ENCODE data around the gene RPA1. TPM values are rescaled to one million over a fixed set of nuclear protein-coding genes. Genes with fewer than 3 reads are reported as not detected.
A peak's percentile ranks its signal among the peaks of the same experiment; 100 is the strongest.
"Not testable (repeated sequence)": the region's sequence is repeated elsewhere in the genome, so short reads cannot be mapped to it uniquely, and the experiment has no call there.

RPA1 gene
- total and polyA plus RNA-seq, 9 donors: 14.9 to 71.9 (median 47.6) TPM

DNA sequence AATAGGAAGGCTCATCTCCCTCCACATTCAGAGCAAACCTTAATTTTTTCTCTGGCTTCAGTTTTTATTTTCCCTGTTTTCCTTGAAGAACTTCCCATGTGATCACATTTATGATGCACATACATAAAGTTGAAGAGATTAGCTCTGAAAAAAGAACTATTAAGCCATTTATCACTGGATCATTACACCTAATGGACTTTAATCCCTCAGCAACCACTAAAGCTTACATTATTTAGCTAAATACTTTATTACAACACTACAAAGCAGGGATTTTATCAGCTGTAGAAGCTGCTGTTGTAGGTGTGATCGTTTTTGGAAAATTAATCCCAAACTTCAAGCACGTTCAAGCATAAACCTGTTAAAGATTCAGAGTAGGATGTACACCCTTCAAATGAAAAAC is 21.2 kb upstream of the RPA1 start:
- H3K9me3 ChIP-seq (replicated peaks; ENCODE audit: control insufficient read depth, low read depth, low read length): no peaks in the 10 kb centered on the region
- H3K36me3 ChIP-seq (ENCODE audit: control insufficient read depth, insufficient read depth, low read length): peaks cover 20% of the 10 kb centered on the region

DNA sequence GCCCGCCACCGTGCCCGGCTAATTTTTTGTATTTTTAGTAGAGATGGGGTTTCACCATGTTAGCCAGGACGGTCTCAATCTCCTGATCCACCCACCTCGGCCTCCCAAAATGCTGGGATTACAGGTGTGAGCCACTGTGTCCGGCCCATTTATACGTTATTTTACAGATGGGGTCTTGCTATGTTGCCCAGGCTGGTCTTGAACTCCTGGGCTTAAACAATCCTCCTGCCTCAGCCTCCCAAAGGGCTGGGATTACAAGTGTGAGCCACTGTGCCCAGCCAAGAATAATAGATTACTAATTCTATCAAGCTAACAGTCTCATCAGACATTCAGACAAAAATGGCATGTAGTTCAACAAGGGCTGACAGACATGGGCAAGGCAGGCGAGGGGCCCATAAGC is 20.0 kb upstream of the RPA1 start:
- not testable (repeated sequence) for DNase-seq; H3K27ac ChIP-seq (ENCODE audit: low read length); H3K4me1 ChIP-seq (ENCODE audit: control insufficient read depth, insufficient read depth, low read length); H3K4me3 ChIP-seq (ENCODE audit: low read length); H3K27me3 ChIP-seq (ENCODE audit: control insufficient read depth, insufficient read depth, low read length); H3K9me3 ChIP-seq (replicated peaks; ENCODE audit: control insufficient read depth, low read depth, low read length)
- peaks cover 16% of the 10 kb centered on the region for H3K36me3 ChIP-seq (ENCODE audit: control insufficient read depth, insufficient read depth, low read length)
- whole genome bisulfite sequencing (ENCODE audit: insufficient coverage): 100% methylated on average over 4 of the region's 8 CpGs

More for the DNA sequence above, 21.2 kb upstream of the RPA1 start:
- Histone ChIP-seq H3K4me3 (ENCODE audit: low read length) (no peak overlapping the region), H3K4me1 (ENCODE audit: control insufficient read depth, insufficient read depth, low read length) (no peaks in the 10 kb centered on the region), H3K27ac (ENCODE audit: low read length) (no peak overlapping the region), H3K27me3 (ENCODE audit: control insufficient read depth, insufficient read depth, low read length) (no peaks in the 10 kb centered on the region)
- WGBS (ENCODE audit: insufficient coverage): no CpG with 5 or more reads among the region's 2 CpGs
- no peak for DNase-seq

DNA sequence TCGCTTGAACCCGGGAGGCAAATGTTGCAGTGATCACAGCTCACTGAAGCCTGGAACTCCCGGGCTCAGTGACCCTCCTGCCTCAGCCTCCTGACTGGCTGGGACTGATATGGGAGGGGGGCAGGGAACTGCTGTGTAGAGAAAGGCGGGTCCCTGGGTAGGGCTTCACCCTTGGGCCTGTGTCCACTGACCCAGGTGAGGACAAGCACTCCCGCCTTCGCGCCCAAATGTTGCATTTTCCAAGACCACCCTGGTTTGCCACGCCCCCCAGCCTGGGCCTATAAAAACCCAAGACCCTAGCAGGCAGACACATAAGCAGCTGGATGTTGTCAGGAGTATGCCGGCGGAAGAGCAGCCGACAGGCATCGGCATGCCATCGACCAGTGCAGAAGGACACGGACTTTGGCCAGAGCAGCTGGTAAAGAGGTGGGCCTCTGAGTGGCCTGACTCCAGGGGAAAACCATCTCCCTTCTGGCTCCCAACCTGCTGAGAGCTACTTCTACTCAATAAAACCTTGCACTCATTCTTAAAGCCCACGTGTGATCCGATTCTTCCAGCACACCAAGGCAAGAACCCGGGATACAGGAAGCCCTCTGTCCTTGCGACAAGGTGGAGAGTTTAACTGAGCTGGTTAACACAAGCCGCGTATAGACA is 19.2 kb upstream of the RPA1 start:
- Histone ChIP-seq H3K4me1 (ENCODE audit: control insufficient read depth, insufficient read depth, low read length) (no peaks in the 10 kb centered on the region), H3K27me3 (ENCODE audit: control insufficient read depth, insufficient read depth, low read length) (no peaks in the 10 kb centered on the region), H3K36me3 (ENCODE audit: control insufficient read depth, insufficient read depth, low read length) (peaks cover 16% of the 10 kb centered on the region), H3K4me3 (ENCODE audit: low read length) (no peak overlapping the region), H3K27ac (ENCODE audit: low read length) (no peak overlapping the region), H3K9me3 (replicated peaks; ENCODE audit: control insufficient read depth, low read depth, low read length) (no peaks in the 10 kb centered on the region)
- WGBS (ENCODE audit: insufficient coverage): 84% methylated on average over 11 of the region's 20 CpGs
- DNase-seq: no peak

DNA sequence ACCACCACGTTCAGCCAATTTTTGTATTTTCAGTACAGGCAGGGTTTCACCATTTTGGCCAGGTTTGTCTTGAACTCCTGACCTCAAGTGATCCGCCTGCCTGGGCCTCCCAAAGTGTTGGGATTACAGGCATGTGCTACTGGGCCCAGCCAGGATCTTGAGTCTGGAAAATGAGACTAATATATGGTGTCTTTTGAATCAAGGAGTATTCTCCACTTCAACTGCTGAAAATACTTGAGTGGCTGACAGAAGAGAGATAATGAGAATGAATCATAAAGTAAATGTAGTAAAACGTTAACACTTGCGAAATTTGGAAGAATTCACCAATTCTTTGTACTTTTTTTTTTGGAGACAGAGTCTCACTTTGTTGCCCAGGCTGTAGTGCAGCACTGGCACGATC is 16.7 kb upstream of the RPA1 start:
- Histone ChIP-seq H3K27ac (ENCODE audit: low read length) (no peak overlapping the region), H3K27me3 (ENCODE audit: control insufficient read depth, insufficient read depth, low read length) (no peaks in the 10 kb centered on the region), H3K36me3 (ENCODE audit: control insufficient read depth, insufficient read depth, low read length) (peaks cover 16% of the 10 kb centered on the region), H3K9me3 (replicated peaks; ENCODE audit: control insufficient read depth, low read depth, low read length) (no peaks in the 10 kb centered on the region), H3K4me3 (ENCODE audit: low read length) (no peak overlapping the region), H3K4me1 (ENCODE audit: control insufficient read depth, insufficient read depth, low read length) (no peaks in the 10 kb centered on the region)
- no peak for DNase-seq
- 89% methylated on average over 4 of the region's 5 CpGs for WGBS (ENCODE audit: insufficient coverage)

DNA sequence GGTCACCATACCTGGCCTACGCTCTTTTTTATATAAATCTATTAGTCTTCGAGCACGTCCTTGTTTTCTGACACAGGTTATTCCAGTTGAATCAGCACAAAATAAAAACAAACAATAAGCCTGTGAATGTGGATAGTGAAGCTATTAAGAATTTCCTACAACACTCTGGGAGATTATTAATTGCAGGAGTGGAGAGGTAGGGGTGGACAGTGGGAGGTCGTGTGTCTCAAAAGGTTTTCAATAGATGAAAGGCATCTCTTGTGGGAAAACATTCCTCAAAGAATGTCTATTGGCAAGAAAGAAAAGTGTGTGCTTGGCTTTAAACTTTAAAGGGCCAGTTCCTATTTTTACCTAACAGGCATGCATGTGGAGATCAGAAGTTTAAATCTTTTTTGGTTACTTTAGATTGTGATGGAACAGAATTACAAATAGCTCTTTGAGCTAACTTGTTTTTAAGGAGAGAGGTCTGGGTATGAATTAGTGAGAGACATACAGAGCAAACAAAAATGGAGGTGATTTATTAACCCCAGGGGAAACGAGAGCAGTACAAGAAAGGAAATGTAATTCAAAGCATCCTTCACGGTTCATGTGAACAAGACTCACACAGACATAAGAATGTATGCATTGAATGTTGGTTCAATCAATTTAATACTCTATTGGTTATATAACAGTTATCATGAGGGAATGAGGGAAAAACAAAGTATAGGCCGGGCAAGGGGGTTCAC is 9.1 kb upstream of the RPA1 start:
- Histone ChIP-seq H3K36me3 (ENCODE audit: control insufficient read depth, insufficient read depth, low read length) (peaks cover 15% of the 10 kb centered on the region), H3K4me1 (ENCODE audit: control insufficient read depth, insufficient read depth, low read length) (no peaks in the 10 kb centered on the region), H3K27ac (ENCODE audit: low read length) (no peak overlapping the region)

DNA sequence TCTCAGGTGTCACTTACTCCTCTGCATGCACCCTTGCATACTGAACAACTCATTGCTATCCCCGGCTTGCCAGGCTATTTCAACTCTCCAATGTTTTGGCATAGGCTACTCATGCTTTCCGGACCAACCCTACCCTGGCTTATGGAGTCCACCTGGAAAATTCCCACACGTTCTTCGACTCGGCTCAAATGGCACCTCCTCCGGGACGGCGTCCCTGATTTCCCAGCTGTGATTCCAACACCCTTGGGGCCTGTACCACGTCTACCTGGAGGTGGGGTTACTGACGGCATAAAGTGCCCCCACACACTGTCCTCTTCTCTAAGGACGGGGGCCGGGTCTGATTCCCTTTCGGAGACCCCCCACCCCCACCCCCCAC is 601 bp upstream of the RPA1 start:
- DNase-seq: peak; percentile 41
- H3K4me1 ChIP-seq (ENCODE audit: control insufficient read depth, insufficient read depth, low read length): peaks cover 11% of the 10 kb centered on the region
- H3K27me3 ChIP-seq (ENCODE audit: control insufficient read depth, insufficient read depth, low read length): no peaks in the 10 kb centered on the region
- H3K36me3 ChIP-seq (ENCODE audit: control insufficient read depth, insufficient read depth, low read length): peaks cover 15% of the 10 kb centered on the region
- H3K4me3 ChIP-seq (ENCODE audit: low read length): peak overlapping the region; percentile 88
- no peaks in the 10 kb centered on the region for H3K9me3 ChIP-seq (replicated peaks; ENCODE audit: control insufficient read depth, low read depth, low read length)
- 2% methylated on average over 9 of the region's 13 CpGs for WGBS (ENCODE audit: insufficient coverage)
- peak overlapping the region; percentile 79 for H3K27ac ChIP-seq (ENCODE audit: low read length)

More for the DNA sequence above, 9.1 kb upstream of the RPA1 start:
- H3K27me3 ChIP-seq (ENCODE audit: control insufficient read depth, insufficient read depth, low read length): no peaks in the 10 kb centered on the region
- 50% methylated on average over 1 of the region's 7 CpGs for WGBS (ENCODE audit: insufficient coverage)
- H3K4me3 ChIP-seq (ENCODE audit: low read length): no peak overlapping the region
- peak; percentile 5 for DNase-seq
- H3K9me3 ChIP-seq (replicated peaks; ENCODE audit: control insufficient read depth, low read depth, low read length): no peaks in the 10 kb centered on the region

DNA sequence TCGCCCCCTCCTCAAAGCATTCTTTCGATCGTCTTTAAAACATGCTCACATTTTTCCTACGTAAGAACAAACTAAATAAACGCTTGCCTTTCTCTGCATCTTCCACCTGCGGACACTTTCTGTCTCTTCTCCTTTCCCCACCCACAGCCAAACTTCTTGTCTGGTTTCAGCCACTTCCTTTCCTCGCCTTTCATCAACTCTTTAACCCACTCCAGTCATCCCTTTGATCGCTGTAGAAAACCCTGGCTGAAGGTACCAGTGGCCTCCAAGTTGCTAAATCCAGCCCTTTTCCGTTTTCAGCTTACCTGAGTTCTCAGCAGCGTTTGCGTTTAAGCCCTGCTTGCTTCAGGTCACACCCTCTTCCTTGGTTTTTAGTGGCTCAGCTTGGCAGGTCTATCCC is 483 bp downstream of the RPA1 start:
- H3K4me3 ChIP-seq (ENCODE audit: low read length): peak overlapping the region; percentile 83
- no peaks in the 10 kb centered on the region for H3K9me3 ChIP-seq (replicated peaks; ENCODE audit: control insufficient read depth, low read depth, low read length)
- no peak for DNase-seq
- under 1% methylated on average over 10 of the region's 11 CpGs for WGBS (ENCODE audit: insufficient coverage)
- H3K27me3 ChIP-seq (ENCODE audit: control insufficient read depth, insufficient read depth, low read length): no peaks in the 10 kb centered on the region
- peaks cover 11% of the 10 kb centered on the region for H3K4me1 ChIP-seq (ENCODE audit: control insufficient read depth, insufficient read depth, low read length)
- H3K27ac ChIP-seq (ENCODE audit: low read length): peak overlapping the region; percentile 78
- H3K36me3 ChIP-seq (ENCODE audit: control insufficient read depth, insufficient read depth, low read length): peaks cover 10% of the 10 kb centered on the region

DNA sequence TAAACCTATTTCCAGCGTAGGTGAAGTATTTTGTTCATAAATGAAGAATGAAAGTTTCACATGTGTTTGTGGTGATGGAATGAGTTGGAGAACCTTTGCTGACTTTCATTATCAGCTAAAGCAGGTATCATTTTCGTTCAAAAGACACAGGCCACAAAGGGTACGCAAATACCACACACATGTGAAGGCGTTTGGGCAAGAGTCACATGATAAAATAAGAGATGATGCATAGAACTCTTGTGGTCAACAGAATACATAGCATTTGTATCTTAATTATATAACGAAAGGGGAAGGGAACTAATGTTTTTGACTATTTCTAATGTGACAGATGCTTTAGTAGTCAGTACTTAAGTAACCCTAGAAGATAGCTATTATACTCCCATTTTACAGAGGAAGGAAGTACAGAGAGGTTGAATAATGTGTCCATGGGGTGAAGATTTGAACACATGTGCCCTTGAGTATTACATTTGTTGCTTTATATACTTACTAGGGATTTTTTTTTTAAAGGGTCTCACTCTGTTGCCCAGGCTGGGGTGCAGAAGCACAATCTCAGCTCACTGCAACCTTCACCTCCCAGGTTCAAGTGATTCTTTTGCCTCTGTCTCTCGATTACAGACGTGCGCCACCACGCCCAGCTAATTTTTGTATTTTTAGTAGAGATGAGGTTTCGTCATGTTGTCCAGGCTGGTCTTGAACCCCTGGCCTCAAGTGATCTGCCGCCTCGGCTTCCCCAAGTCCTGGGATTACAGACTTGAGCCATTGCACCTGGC is 4.8 kb downstream of the RPA1 start:
- Histone ChIP-seq H3K27me3 (ENCODE audit: control insufficient read depth, insufficient read depth, low read length) (no peaks in the 10 kb centered on the region), H3K27ac (ENCODE audit: low read length) (no peak overlapping the region), H3K4me1 (ENCODE audit: control insufficient read depth, insufficient read depth, low read length) (peaks cover 4% of the 10 kb centered on the region), H3K36me3 (ENCODE audit: control insufficient read depth, insufficient read depth, low read length) (no peaks in the 10 kb centered on the region), H3K4me3 (ENCODE audit: low read length) (no peak overlapping the region), H3K9me3 (replicated peaks; ENCODE audit: control insufficient read depth, low read depth, low read length) (no peaks in the 10 kb centered on the region)
- 91% methylated on average over 6 of the region's 12 CpGs for WGBS (ENCODE audit: insufficient coverage)
- no peak for DNase-seq

DNA sequence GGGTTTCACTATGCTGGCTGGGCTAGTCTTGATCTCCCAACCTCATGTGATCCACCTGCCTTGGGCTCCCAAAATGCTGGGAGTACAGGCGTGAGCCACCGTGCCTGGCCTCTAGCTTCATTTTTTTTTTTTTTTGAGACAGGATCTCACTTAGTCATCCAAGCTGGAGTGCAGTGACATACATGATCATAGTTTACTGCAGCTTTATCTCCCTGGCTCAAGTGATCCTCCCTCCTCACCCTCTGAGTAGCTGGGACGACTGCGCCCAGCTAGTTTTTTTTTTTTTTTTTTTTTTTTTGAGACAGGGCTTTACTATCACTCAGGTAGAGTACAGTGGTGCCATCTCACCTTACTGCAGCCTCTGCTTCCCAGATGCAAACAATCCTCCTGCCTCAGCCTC is 9.7 kb downstream of the RPA1 start:
- 100% methylated on average over 1 of the region's 4 CpGs for WGBS (ENCODE audit: insufficient coverage)
- H3K36me3 ChIP-seq (ENCODE audit: control insufficient read depth, insufficient read depth, low read length): peaks cover 15% of the 10 kb centered on the region
- no peak overlapping the region for H3K4me3 ChIP-seq (ENCODE audit: low read length)
- H3K27ac ChIP-seq (ENCODE audit: low read length): no peak overlapping the region
- H3K9me3 ChIP-seq (replicated peaks; ENCODE audit: control insufficient read depth, low read depth, low read length): no peaks in the 10 kb centered on the region
- no peak for DNase-seq
- H3K27me3 ChIP-seq (ENCODE audit: control insufficient read depth, insufficient read depth, low read length): no peaks in the 10 kb centered on the region
- H3K4me1 ChIP-seq (ENCODE audit: control insufficient read depth, insufficient read depth, low read length): no peaks in the 10 kb centered on the region

DNA sequence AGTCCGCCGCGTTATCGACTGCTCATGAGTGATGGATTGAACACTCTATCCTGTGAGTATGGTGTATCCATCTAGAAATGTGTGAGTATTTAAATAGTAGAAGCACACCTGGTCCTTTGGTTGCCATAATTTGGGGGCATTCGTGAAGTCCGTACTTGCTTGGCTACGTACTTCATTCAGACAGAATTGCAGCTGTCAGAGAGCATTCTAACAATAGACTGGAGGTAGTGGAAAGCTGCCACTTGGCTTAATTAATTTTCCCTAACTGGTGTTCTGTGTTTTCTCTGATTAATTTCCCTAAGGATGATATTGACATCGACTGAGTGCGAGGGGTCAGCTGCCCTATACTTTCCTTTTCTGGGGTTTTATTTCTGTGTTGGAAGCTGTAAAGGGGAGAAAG is 14.1 kb downstream of the RPA1 start:
- Histone ChIP-seq H3K27ac (ENCODE audit: low read length) (no peak overlapping the region), H3K36me3 (ENCODE audit: control insufficient read depth, insufficient read depth, low read length) (peaks cover 35% of the 10 kb centered on the region)
- WGBS (ENCODE audit: insufficient coverage): 93% methylated on average over 7 of the region's 9 CpGs

More for the DNA sequence above, 14.1 kb downstream of the RPA1 start:
- H3K27me3 ChIP-seq (ENCODE audit: control insufficient read depth, insufficient read depth, low read length): no peaks in the 10 kb centered on the region
- DNase-seq: no peak
- no peaks in the 10 kb centered on the region for H3K4me1 ChIP-seq (ENCODE audit: control insufficient read depth, insufficient read depth, low read length)
- no peak overlapping the region for H3K4me3 ChIP-seq (ENCODE audit: low read length)
- H3K9me3 ChIP-seq (replicated peaks; ENCODE audit: control insufficient read depth, low read depth, low read length): no peaks in the 10 kb centered on the region

Data from muscle of leg (tissue), 11 donors.